OCI-LY7 (cell line): ENCODE data around the gene F2.

Source experiments
- CTCF ChIP-seq: fragments of 200-600 bp; sonication (generic); conservative IDR thresholded peaks from 2 replicates; pipeline ENCODE4 v1.5.1; 2014; ENCODE audit warnings: mild to moderate bottlenecking, antibody characterized with exemption, low read length, moderate library complexity, mixed read lengths
- EZH2phosphoT487 ChIP-seq: fragments of 200-600 bp; sonication (generic); IDR thresholded peaks from 2 replicates; pipeline ENCODE4 v1.6.1; 2018; ENCODE audit warnings: low read depth, borderline replicate concordance, mild to moderate bottlenecking, mixed run types, antibody characterized with exemption, low read length, moderate library complexity, mixed read lengths

GRCh38 chr11:46680164-46680760 is 38.8 kb upstream of the F2 start:
- TF ChIP-seq CTCF (no peak), EZH2phosphoT487 (no peak)
